Hippocampal formation (tissue), 2 donors: ENCODE data around the gene PTPRD.

Experiments
- DNase-seq, 2 donors: peaks; one replicate each; lab custom pipeline; 2025; lab: John Stamatoyannopoulos, UW

PTPRD gene

GRCh38 chr9:8683496-8683895 is 1929.3 kb downstream of the PTPRD start:
- DNase-seq, result no peak

- DNase-seq, result no peak
These were observed 1932.1 kb downstream of the PTPRD start for GRCh38 chr9:8680658-8681057.

- no peak for DNase-seq
These were observed 1932.6 kb downstream of the PTPRD start for GRCh38 chr9:8680157-8680556.

- DNase-seq, result peak in 1 of 2 donors; percentile 63
These were observed 1933.4 kb downstream of the PTPRD start for GRCh38 chr9:8679371-8679822.

GRCh38 chr9:8677741-8678140 is 1935.1 kb downstream of the PTPRD start:
- DNase-seq, result no peak

- DNase-seq, result no peak
These were observed 1938.3 kb downstream of the PTPRD start for GRCh38 chr9:8674536-8674935.

- DNase-seq, result no peak
These were observed 1939.0 kb downstream of the PTPRD start for GRCh38 chr9:8673830-8674229.

- no peak for DNase-seq
These were observed 1942.1 kb downstream of the PTPRD start for GRCh38 chr9:8670751-8671150.

- DNase-seq, result no peak
These were observed 1944.1 kb downstream of the PTPRD start for GRCh38 chr9:8668751-8669150.

- DNase-seq, result no peak
These were observed 1944.6 kb downstream of the PTPRD start for GRCh38 chr9:8668231-8668630.

- no peak for DNase-seq
These were observed 1946.7 kb downstream of the PTPRD start for GRCh38 chr9:8666060-8666459.

- DNase-seq, result peak in 1 of 2 donors; percentile 37
These were observed 1952.4 kb downstream of the PTPRD start for GRCh38 chr9:8660383-8660782.

GRCh38 chr9:8659108-8659507 is 1953.7 kb downstream of the PTPRD start:
- DNase-seq, result no peak

- no peak for DNase-seq
These were observed 1957.7 kb downstream of the PTPRD start for GRCh38 chr9:8655071-8655470.

- DNase-seq, result no peak
These were observed 1958.9 kb downstream of the PTPRD start for GRCh38 chr9:8653855-8654254.

GRCh38 chr9:8653111-8653510 is 1959.7 kb downstream of the PTPRD start:
- no peak for DNase-seq

GRCh38 chr9:8652255-8652654 is 1960.5 kb downstream of the PTPRD start:
- no peak for DNase-seq

GRCh38 chr9:8651846-8652215 is 1961.0 kb downstream of the PTPRD start:
- DNase-seq, result peak in 1 of 2 donors; percentile 51

GRCh38 chr9:8651070-8651845 is 1961.5 kb downstream of the PTPRD start:
- no peak for DNase-seq

GRCh38 chr9:8649807-8650206 is 1963.0 kb downstream of the PTPRD start:
- DNase-seq, result no peak

GRCh38 chr9:8649160-8649559 is 1963.6 kb downstream of the PTPRD start:
- no peak for DNase-seq

GRCh38 chr9:8648271-8648845 is 1964.4 kb downstream of the PTPRD start:
- DNase-seq, result no peak

GRCh38 chr9:8647824-8648223 is 1965.0 kb downstream of the PTPRD start:
- DNase-seq, result no peak

GRCh38 chr9:8644571-8644970 is 1968.2 kb downstream of the PTPRD start:
- DNase-seq, result no peak
